Peyer's patch (tissue), 4 donors: ENCODE measurements around the gene PDP2.

Experiments used
- CTCF ChIP-seq, 6 experiments: fragments of 450-650 bp in 4 of 6; fragments of 200-600 bp in 2 of 6; sonication (generic) in 1 of 6; IDR thresholded peaks; one replicate each; pipeline ENCODE4 v1.5.1; 2017 to 2019; ENCODE audit warnings: antibody characterized with exemption in 6 of 6, mild to moderate bottlenecking in 3 of 6, moderate library complexity in 1 of 6
- POLR2A ChIP-seq, 2 donors: fragments of 450-650 bp; IDR thresholded peaks; one replicate each; pipeline ENCODE4 v1.5.1; 2017; ENCODE audit warnings: antibody characterized with exemption in 2 of 2, mild to moderate bottlenecking in 2 of 2, moderate library complexity in 2 of 2

DNA sequence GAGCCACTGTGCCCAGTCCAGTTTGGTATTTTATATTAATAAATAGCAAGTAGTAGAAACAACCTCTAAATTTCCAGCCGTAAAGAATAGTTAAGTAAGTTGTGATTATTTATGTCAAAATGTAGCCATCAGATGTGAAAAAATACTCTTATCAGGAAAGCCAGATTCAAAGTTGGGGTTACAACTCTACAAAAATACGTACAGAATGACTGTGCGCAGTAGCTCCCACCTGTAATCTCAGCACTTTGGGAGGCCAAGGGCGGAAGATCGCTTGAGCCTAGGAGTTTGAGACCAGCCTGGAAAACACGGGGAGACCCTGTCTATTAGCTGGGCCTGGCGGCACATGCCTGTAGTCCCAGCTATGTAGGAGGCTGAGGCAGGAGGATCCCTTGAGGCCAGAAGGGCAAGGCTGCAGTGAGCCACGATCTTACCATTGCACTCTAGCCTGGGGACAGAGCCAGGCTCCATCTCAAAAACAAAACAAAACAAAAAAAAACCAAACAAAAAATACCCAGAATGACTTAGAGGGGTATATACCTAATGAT lies 1.7 kb downstream of the PDP2 start:
- TF ChIP-seq POLR2A (IDR thresholded peaks at IDR 0.05) (no peak), CTCF (IDR thresholded peaks at IDR 0.05) (no peak)
